ENCODE measurements around the gene PBX1.

- TF ChIP-seq CTCF (IDR thresholded peaks at IDR 0.05) = no peak
- TF ChIP-seq POLR2AphosphoS5 (IDR thresholded peaks at IDR 0.05) = no peak
Observed at GRCh38 chr1:164843743-164844500, 284.9 kb downstream of the PBX1 start.
